Hepatocyte (in vitro differentiated cells): ENCODE measurements around the gene NLK. TPM values are rescaled to one million over a fixed set of nuclear protein-coding genes. Genes with fewer than 3 reads are reported as not detected.

Experiments
- DNase-seq: peaks from one replicate; pipeline ENCODE4 v3.0.0-alpha.2; 2016; ENCODE audit warnings: low spot score
- H2AFZ ChIP-seq: fragments of 200-600 bp; sonication (generic); 2 replicates; pipeline ENCODE4 v1.6.0; 2016; ENCODE audit warnings: antibody characterized with exemption, mild to moderate bottlenecking
- H3K27ac ChIP-seq: fragments of 200-600 bp; sonication (generic); 2 replicates; pipeline ENCODE4 v1.5.1; 2016; ENCODE audit warnings: mild to moderate bottlenecking
- H3K27me3 ChIP-seq: fragments of 200-600 bp; sonication (generic); 2 replicates; pipeline ENCODE4 v1.6.1; 2016
- H3K36me3 ChIP-seq: fragments of 200-600 bp; sonication (generic); replicated peaks from 2 replicates; pipeline ENCODE4 v1.5.1; 2016; ENCODE audit warnings: low read depth; ENCODE audit not compliant: insufficient read depth
- H3K4me1 ChIP-seq: fragments of 200-600 bp; sonication (generic); 2 replicates; pipeline ENCODE4 v1.5.1; 2016; ENCODE audit warnings: mild to moderate bottlenecking, moderate library complexity; ENCODE audit not compliant: insufficient read depth
- H3K4me2 ChIP-seq: fragments of 200-600 bp; sonication (generic); 2 replicates; pipeline ENCODE4 v1.6.0; 2016
- H3K4me3 ChIP-seq: fragments of 200-600 bp; sonication (generic); 2 replicates; pipeline ENCODE4 v1.5.1; 2016; ENCODE audit warnings: mild to moderate bottlenecking
- H3K79me2 ChIP-seq: fragments of 200-600 bp; sonication (generic); 2 replicates; pipeline ENCODE4 v1.6.0; 2017; ENCODE audit warnings: mild to moderate bottlenecking
- H3K9me2 ChIP-seq: fragments of 200-600 bp; sonication (generic); replicated peaks from 2 replicates; pipeline ENCODE4 v1.6.0; 2017; ENCODE audit warnings: mild to moderate bottlenecking; ENCODE audit not compliant: insufficient read depth
- H3K9me3 ChIP-seq: fragments of 200-600 bp; sonication (generic); 2 replicates; pipeline ENCODE4 v1.5.1; 2016; ENCODE audit warnings: low read depth, mild to moderate bottlenecking
- H4K20me1 ChIP-seq: fragments of 200-600 bp; sonication (generic); 2 replicates; pipeline ENCODE4 v1.6.0; 2016; ENCODE audit warnings: mild to moderate bottlenecking; ENCODE audit not compliant: insufficient read depth, poor library complexity, severe bottlenecking
- CTCF ChIP-seq: fragments of 200-600 bp; sonication (generic); IDR thresholded peaks from 2 replicates; pipeline ENCODE4 v1.5.1; 2016; ENCODE audit warnings: antibody characterized with exemption, mild to moderate bottlenecking; ENCODE audit not compliant: poor library complexity
- EZH2 ChIP-seq: fragments of 200-600 bp; sonication (generic); IDR thresholded peaks from 2 replicates; pipeline ENCODE4 v1.6.1; 2016; ENCODE audit warnings: antibody characterized with exemption, mild to moderate bottlenecking, borderline replicate concordance
- EZH2phosphoT487 ChIP-seq: fragments of 200-600 bp; sonication (generic); IDR thresholded peaks from one replicate; pipeline ENCODE4 v1.6.1; 2018; ENCODE audit warnings: antibody characterized with exemption, mild to moderate bottlenecking, low read depth, moderate library complexity; ENCODE audit not compliant: unreplicated experiment, severe bottlenecking
- WGBS: methylation state at CpG from one replicate; pipeline ENCODE4 v1.1.6; 2016; ENCODE audit warnings: low lambda C conversion rate; ENCODE audit errors: missing lambda C conversion rate; 5-methylcytosine and 5-hydroxymethylcytosine counted together
- polyA plus RNA-seq: library from polyadenylated mRNA; unstranded; fragments of >200 nt; fragmentation: Nextera tagmentation; extraction: Ambion mirVana; gene quantifications from 2 replicates; pipeline ENCODE4 v1.2.1, GENCODE V29; 2016
- total RNA-seq: library from RNA; depleted of rRNA; stranded (reverse); fragments of >200 nt; gene quantifications from 2 replicates; pipeline ENCODE4 v1.2.3, GENCODE V29; 2014

Gene NLK
- total and polyA plus RNA-seq, 2 experiments from 2014 or later: 5.2 to 24.9 TPM

- Histone ChIP-seq H3K9me3 (no peaks in the 10 kb centered on the region), H3K27ac (peak overlapping the region; percentile 14), H4K20me1 (no peaks in the 10 kb centered on the region), H3K4me1 (peaks cover 4% of the 10 kb centered on the region), H3K4me3 (no peak overlapping the region), H3K4me2 (peak overlapping the region; percentile 55), H3K36me3 (no peaks in the 10 kb centered on the region), H3K9me2 (no peaks in the 10 kb centered on the region), H2AFZ (no peak overlapping the region), H3K27me3 (no peaks in the 10 kb centered on the region), H3K79me2 (peaks cover 13% of the 10 kb centered on the region)
- 100% methylated on average over 1 of the region's 1 CpG for WGBS
- no peak for DNase-seq
- no peak for TF ChIP-seq EZH2phosphoT487
- no peak for TF ChIP-seq CTCF
- TF ChIP-seq EZH2: no peak
Measured at GRCh38 chr17:28124962-28125361, 82.5 kb downstream of the NLK start.

DNA sequence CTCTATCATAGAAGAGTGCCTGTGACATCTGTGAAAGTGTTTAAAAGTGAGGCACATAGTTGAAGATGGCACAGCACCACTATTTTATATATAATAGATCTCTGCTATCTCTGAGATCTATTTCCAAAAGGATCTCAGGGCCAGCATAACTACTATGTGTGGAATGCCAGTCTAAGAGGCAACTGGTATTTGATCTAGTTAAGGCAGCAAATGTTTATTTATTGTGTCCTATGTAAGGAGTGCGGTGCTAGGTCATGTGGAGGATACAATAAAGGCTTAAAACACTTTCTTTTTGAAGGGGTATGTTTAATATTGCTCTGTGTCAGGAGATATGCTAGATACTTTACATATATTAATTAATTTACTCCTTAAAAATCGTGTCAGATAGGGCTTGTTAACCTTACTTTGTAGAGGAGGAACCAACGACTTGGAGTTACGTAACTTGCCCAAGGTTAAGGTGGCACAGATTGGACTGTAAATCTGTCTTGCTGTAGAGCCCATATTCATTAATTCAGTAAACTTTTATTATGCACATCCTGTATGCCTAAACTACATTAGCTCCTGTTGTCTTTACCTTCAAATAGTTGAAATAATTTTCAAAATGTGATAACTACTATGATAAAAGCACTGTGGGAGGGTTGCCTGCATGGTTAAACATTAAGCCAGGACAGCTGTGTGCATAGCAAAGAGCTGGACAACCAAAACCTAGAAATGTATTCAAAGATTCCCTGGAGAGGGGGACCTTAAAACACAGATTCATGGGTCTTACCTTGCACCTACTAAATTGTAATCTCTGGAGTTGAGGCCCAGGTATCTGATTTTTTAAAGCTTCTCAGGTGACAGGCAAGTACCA lies 83.3 kb downstream of the NLK start:
- Histone ChIP-seq H3K36me3 (no peaks in the 10 kb centered on the region), H3K4me2 (peak overlapping the region; percentile 55), H3K9me3 (no peaks in the 10 kb centered on the region), H2AFZ (no peak overlapping the region), H3K4me3 (no peak overlapping the region), H3K27ac (peak overlapping the region; percentile 14), H3K9me2 (no peaks in the 10 kb centered on the region), H3K79me2 (peaks cover 8% of the 10 kb centered on the region), H3K4me1 (peaks cover 4% of the 10 kb centered on the region), H4K20me1 (no peaks in the 10 kb centered on the region), H3K27me3 (no peaks in the 10 kb centered on the region)
- TF ChIP-seq EZH2 (no peak), CTCF (no peak), EZH2phosphoT487 (no peak)
- no peak for DNase-seq
- 59% methylated on average over 4 of the region's 4 CpGs for WGBS

DNA sequence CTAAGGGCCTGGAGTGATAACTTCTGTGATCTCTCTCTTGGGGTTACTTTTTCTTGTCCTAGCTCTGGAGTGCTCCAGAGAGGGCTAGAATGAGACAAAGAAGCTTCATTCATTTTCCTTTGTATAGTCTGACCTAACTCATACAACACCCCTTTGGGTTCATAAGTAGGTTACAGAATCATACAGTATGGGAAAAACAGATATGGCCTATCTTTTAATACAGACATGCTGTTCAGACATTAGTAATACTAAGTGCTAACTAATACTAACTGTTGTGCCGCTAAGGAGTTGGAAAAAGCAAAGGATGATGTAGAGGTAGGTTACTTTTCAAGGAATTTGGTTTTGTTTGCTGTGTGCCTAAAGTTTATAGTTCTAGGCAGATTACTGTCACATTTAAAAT lies 84.7 kb downstream of the NLK start:
- no peaks in the 10 kb centered on the region for H3K9me2 ChIP-seq
- peaks cover under 1% of the 10 kb centered on the region for H3K79me2 ChIP-seq
- H2AFZ ChIP-seq: no peak overlapping the region
- H3K4me1 ChIP-seq: peaks cover 4% of the 10 kb centered on the region
- H3K36me3 ChIP-seq: no peaks in the 10 kb centered on the region
- H3K9me3 ChIP-seq: no peaks in the 10 kb centered on the region
- TF ChIP-seq EZH2 (no peak), EZH2phosphoT487 (no peak), CTCF (no peak)
- H3K4me3 ChIP-seq: no peak overlapping the region
- no peak overlapping the region for H3K27ac ChIP-seq
- 96% methylated on average over 1 of the region's 1 CpG for WGBS
- H3K4me2 ChIP-seq: no peak overlapping the region
- no peak for DNase-seq
- H3K27me3 ChIP-seq: no peaks in the 10 kb centered on the region
- no peaks in the 10 kb centered on the region for H4K20me1 ChIP-seq
